GM10266 (cell line): ENCODE measurements around the gene CHPF.

ENCODE experiments used
- DNase-seq: peaks from one replicate; pipeline ENCODE4 v3.0.0; 2012; ENCODE audit errors: extremely low spot score
- CTCF ChIP-seq: IDR thresholded peaks from 2 replicates; pipeline ENCODE4 v1.5.1; 2012; ENCODE audit warnings: mild to moderate bottlenecking, low read depth; ENCODE audit not compliant: control insufficient read depth, insufficient read depth; ENCODE audit errors: missing control alignments

Gene CHPF

GRCh38 chr2:219570924-219571310 lies 27.3 kb upstream of the CHPF start:
- no peak for DNase-seq
- no peak for TF ChIP-seq CTCF

GRCh38 chr2:219570194-219570923 lies 26.8 kb upstream of the CHPF start:
- DNase-seq: no peak
- TF ChIP-seq CTCF: no peak

GRCh38 chr2:219569635-219570034 lies 26.0 kb upstream of the CHPF start:
- TF ChIP-seq CTCF: no peak
- DNase-seq: no peak

GRCh38 chr2:219569041-219569440 lies 25.4 kb upstream of the CHPF start:
- TF ChIP-seq CTCF: no peak
- DNase-seq: no peak

- TF ChIP-seq CTCF: no peak
- no peak for DNase-seq
Measured at GRCh38 chr2:219567791-219568361, 24.3 kb upstream of the CHPF start.

GRCh38 chr2:219567131-219567530 lies 23.5 kb upstream of the CHPF start:
- DNase-seq: no peak
- TF ChIP-seq CTCF: no peak

GRCh38 chr2:219566640-219567039 lies 23.0 kb upstream of the CHPF start:
- DNase-seq: no peak
- no peak for TF ChIP-seq CTCF
